MCF 10A (cell line): ENCODE data around the gene RBFA. TPM values are rescaled to one million over a fixed set of nuclear protein-coding genes. Genes with fewer than 3 reads are reported as not detected.

Experiments used
- BruUV-seq: library from RNA; stranded (reverse); fragments of 400-500 nt; replicated peaks from 2 replicates; lab custom pipeline; 2021; lab: Mats Ljungman, UMichigan
- CTCF ChIA-PET: fragments of 300-600 bp; sonication (Branson Sonifier 250); formaldehyde crosslinking; extraction: SDS; loops from one replicate; lab custom pipeline; 2021; ENCODE audit warnings: antibody characterized with exemption, inconsistent platforms; lab: Yijun Ruan, JAX
- POLR2A ChIA-PET: fragments of 300-600, 350-650 bp; sonication (Branson Sonifier 250); formaldehyde crosslinking; extraction: SDS; loops from one replicate; lab custom pipeline; 2020; ENCODE audit warnings: antibody characterized with exemption, inconsistent platforms; lab: Yijun Ruan, JAX
- DNase-seq: peaks from one replicate; pipeline ENCODE4 v3.0.0-alpha.2; 2018; ENCODE audit not compliant: unreplicated experiment
- H3K27ac Mint-ChIP-seq: one replicate; pipeline ENCODE4 v1.8.0; 2022; ENCODE audit warnings: mild to moderate bottlenecking, low read depth, mixed read lengths; ENCODE audit not compliant: unreplicated experiment
- H3K27me3 Mint-ChIP-seq: one replicate; pipeline ENCODE4 v1.8.0; 2022; ENCODE audit warnings: mixed read lengths; ENCODE audit not compliant: insufficient read depth, unreplicated experiment
- H3K36me3 Mint-ChIP-seq: one replicate; pipeline ENCODE4 v1.8.0; 2022; ENCODE audit warnings: mild to moderate bottlenecking, moderate library complexity, mixed read lengths; ENCODE audit not compliant: insufficient read depth, unreplicated experiment
- H3K4me1 Mint-ChIP-seq: one replicate; pipeline ENCODE4 v1.8.0; 2022; ENCODE audit warnings: mixed read lengths; ENCODE audit not compliant: insufficient read depth, unreplicated experiment
- H3K4me3 Mint-ChIP-seq: one replicate; pipeline ENCODE4 v1.8.0; 2022; ENCODE audit warnings: mild to moderate bottlenecking, moderate library complexity, mixed read lengths; ENCODE audit not compliant: unreplicated experiment
- H3K9me3 Mint-ChIP-seq: one replicate; pipeline ENCODE4 v1.8.0; 2022; ENCODE audit warnings: mixed read lengths; ENCODE audit not compliant: unreplicated experiment
- CTCF ChIP-seq: fragments of 200-600 bp; IDR thresholded peaks from one replicate; pipeline ENCODE4 v1.8.0; 2022; ENCODE audit warnings: antibody characterized with exemption, mild to moderate bottlenecking; ENCODE audit not compliant: unreplicated experiment
- intact Hi-C: fragments of 100-400 bp; cut with micrococcal nuclease; formaldehyde crosslinking; loops from 2 replicates; pipeline ENCODE4 v1.14.1; 2022
- total RNA-seq: library from RNA; stranded (reverse); gene quantifications from 2 replicates; pipeline ENCODE4 v1.2.3, GENCODE V29; 2022

The RBFA gene
- total RNA-seq, 1 experiment from 2014 or later, result 47.4 TPM

GRCh38 chr18:80070825-80071224, 36.6 kb downstream of the RBFA start:
- no peaks in the 10 kb centered on the region for H3K27me3 Mint-ChIP-seq
- DNase-seq, result no peak
- no peaks in the 10 kb centered on the region for H3K9me3 Mint-ChIP-seq
- no peak overlapping the region for H3K27ac Mint-ChIP-seq
- no peak for TF ChIP-seq CTCF
- intact Hi-C loops, result no loop called here
- H3K36me3 Mint-ChIP-seq, result peaks cover 6% of the 10 kb centered on the region
- H3K4me1 Mint-ChIP-seq, result no peaks in the 10 kb centered on the region
- no peak overlapping the region for H3K4me3 Mint-ChIP-seq
- ChIA-PET CTCF (no interaction called here), POLR2A (no interaction called here)
- BruUV-seq, result no TSS peak

DNA sequence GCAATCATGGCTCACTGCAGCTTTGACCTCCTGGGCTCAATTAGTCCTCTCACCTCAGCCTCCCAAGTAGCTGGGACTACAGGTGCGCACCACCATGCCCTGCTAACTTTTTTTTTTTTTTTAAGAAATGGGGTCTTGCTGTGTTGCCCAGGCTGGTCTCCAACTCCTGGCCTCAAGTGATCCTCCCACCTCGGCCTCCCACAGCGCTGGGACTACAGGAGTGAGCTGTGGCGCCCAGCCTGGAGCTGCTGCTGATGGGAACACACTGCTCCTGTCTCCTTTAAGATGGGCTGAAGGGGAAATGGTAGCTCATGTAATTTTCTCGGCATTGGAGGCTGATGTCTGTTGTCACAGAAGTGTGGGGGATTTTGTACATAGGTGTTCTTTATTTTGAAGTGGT, 39.9 kb downstream of the RBFA start:
- CTCF ChIA-PET, result no interaction called here
- Mint-ChIP-seq H3K9me3 (no peaks in the 10 kb centered on the region), H3K36me3 (peaks cover 11% of the 10 kb centered on the region), H3K4me3 (no peak overlapping the region), H3K4me1 (no peaks in the 10 kb centered on the region), H3K27ac (no peak overlapping the region), H3K27me3 (no peaks in the 10 kb centered on the region)
- BruUV-seq, result no TSS peak
- TF ChIP-seq CTCF, result no peak
- POLR2A ChIA-PET, result no interaction called here
- intact Hi-C loops, result no loop called here
- no peak for DNase-seq

- Mint-ChIP-seq H3K36me3 (peaks cover 10% of the 10 kb centered on the region), H3K9me3 (no peaks in the 10 kb centered on the region), H3K4me3 (no peak overlapping the region), H3K27ac (no peak overlapping the region), H3K4me1 (no peaks in the 10 kb centered on the region), H3K27me3 (peaks cover 4% of the 10 kb centered on the region)
- ChIA-PET CTCF (no interaction called here), POLR2A (no interaction called here)
- DNase-seq, result no peak
- TF ChIP-seq CTCF, result no peak
- no TSS peak for BruUV-seq
- intact Hi-C loops, result no loop called here
Measured at GRCh38 chr18:80074697-80075096, 40.5 kb downstream of the RBFA start.

- no TSS peak for BruUV-seq
- POLR2A ChIA-PET, result no interaction called here
Measured at GRCh38 chr18:80075940-80076339, 41.7 kb downstream of the RBFA start.

More at GRCh38 chr18:80075940-80076339, 41.7 kb downstream of the RBFA start:
- Mint-ChIP-seq H3K9me3 (no peaks in the 10 kb centered on the region), H3K36me3 (peaks cover 12% of the 10 kb centered on the region), H3K4me3 (no peak overlapping the region), H3K27me3 (peaks cover 12% of the 10 kb centered on the region), H3K4me1 (no peaks in the 10 kb centered on the region), H3K27ac (no peak overlapping the region)
- intact Hi-C loops, result no loop called here
- no peak for TF ChIP-seq CTCF
- DNase-seq, result no peak
- CTCF ChIA-PET, result no interaction called here
